ENCODE measurements around the gene ZNF678.
A peak's percentile ranks its signal among the peaks of the same experiment; 100 is the strongest.

ZNF678 gene

GRCh38 chr1:227559926-227560325, 3.4 kb upstream of the ZNF678 start:
- Histone ChIP-seq H3K9me3 (ENCODE audit: control insufficient read depth, low read length) (peaks cover 11% of the 10 kb centered on the region), H2BK12ac (ENCODE audit: low read length in 2 of 2) (no peak overlapping the region), H3K79me1 (replicated peaks; ENCODE audit: low read length, poor library complexity, severe bottlenecking) (peaks cover 3% of the 10 kb centered on the region), H3K14ac (ENCODE audit: low read length in 2 of 2) (no peak overlapping the region), H3K27me3 (ENCODE audit: control insufficient read depth in 1 of 2, insufficient read depth in 1 of 2, low read length in 2 of 2) (peaks cover 0 to 36% of the 10 kb centered on the region in 2 experiments), H3K36me3 (ENCODE audit: control insufficient read depth in 1 of 2, insufficient read depth in 2 of 2, low read depth in 1 of 2, low read length in 2 of 2) (no peaks in the 10 kb centered on the region), H4K91ac (ENCODE audit: low read length) (no peak overlapping the region), H3K9ac (ENCODE audit: low read length) (no peak overlapping the region), H3K23ac (ENCODE audit: low read length in 2 of 2) (no peak overlapping the region), H3K27ac (ENCODE audit: low read length, poor library complexity, severe bottlenecking) (no peak overlapping the region), H3K4ac (ENCODE audit: low read depth in 1 of 2, low read length in 2 of 2) (no peak overlapping the region), H3K4me3 (ENCODE audit: insufficient read depth in 1 of 2, low read depth in 1 of 2, low read length in 2 of 2) (no peak overlapping the region), H3K4me1 (ENCODE audit: control insufficient read depth, insufficient read depth, low read depth, low read length) (peaks cover 3% of the 10 kb centered on the region), H2BK5ac (ENCODE audit: low read depth, low read length, poor library complexity, severe bottlenecking) (no peak overlapping the region), H3K4me2 (ENCODE audit: low read length, poor library complexity, severe bottlenecking) (no peak overlapping the region), H3K18ac (ENCODE audit: low read depth in 1 of 2, low read length in 2 of 2) (no peak overlapping the region), H2BK15ac (ENCODE audit: low read depth, poor library complexity, severe bottlenecking) (no peak overlapping the region), H4K8ac (ENCODE audit: low read length) (no peak overlapping the region), H2AFZ (ENCODE audit: low read depth, low read length) (no peak overlapping the region), H2AK5ac (ENCODE audit: low read length, severe bottlenecking) (no peak overlapping the region), H2BK120ac (ENCODE audit: low read depth, low read length) (no peak overlapping the region)
- 92% methylated on average over 10 of the region's 12 CpGs for WGBS
- no peak for DNase-seq

GRCh38 chr1:227560393-227561173, 2.8 kb upstream of the ZNF678 start:
- Histone ChIP-seq H4K91ac (ENCODE audit: low read length) (no peak overlapping the region), H3K9ac (ENCODE audit: low read length) (no peak overlapping the region), H2BK12ac (ENCODE audit: low read length in 2 of 2) (no peak overlapping the region), H3K27me3 (ENCODE audit: control insufficient read depth in 1 of 2, insufficient read depth in 1 of 2, low read length in 2 of 2) (peaks cover 0 to 36% of the 10 kb centered on the region in 2 experiments), H2AFZ (ENCODE audit: low read depth, low read length) (no peak overlapping the region), H3K18ac (ENCODE audit: low read depth in 1 of 2, low read length in 2 of 2) (no peak overlapping the region), H3K79me1 (replicated peaks; ENCODE audit: low read length, poor library complexity, severe bottlenecking) (peaks cover 5% of the 10 kb centered on the region), H2BK5ac (ENCODE audit: low read depth, low read length, poor library complexity, severe bottlenecking) (no peak overlapping the region), H3K14ac (ENCODE audit: low read length in 2 of 2) (no peak overlapping the region), H3K4me2 (ENCODE audit: low read length, poor library complexity, severe bottlenecking) (no peak overlapping the region), H3K4me1 (ENCODE audit: control insufficient read depth, insufficient read depth, low read depth, low read length) (peaks cover 3% of the 10 kb centered on the region), H4K8ac (ENCODE audit: low read length) (no peak overlapping the region), H3K23ac (ENCODE audit: low read length in 2 of 2) (no peak overlapping the region), H3K27ac (ENCODE audit: low read length, poor library complexity, severe bottlenecking) (no peak overlapping the region), H3K9me3 (ENCODE audit: control insufficient read depth, low read length) (peaks cover 11% of the 10 kb centered on the region), H2BK120ac (ENCODE audit: low read depth, low read length) (no peak overlapping the region), H3K4ac (ENCODE audit: low read depth in 1 of 2, low read length in 2 of 2) (no peak overlapping the region), H2BK15ac (ENCODE audit: low read depth, poor library complexity, severe bottlenecking) (no peak overlapping the region), H3K4me3 (ENCODE audit: insufficient read depth in 1 of 2, low read depth in 1 of 2, low read length in 2 of 2) (no peak overlapping the region), H3K36me3 (ENCODE audit: control insufficient read depth in 1 of 2, insufficient read depth in 2 of 2, low read depth in 1 of 2, low read length in 2 of 2) (no peaks in the 10 kb centered on the region), H2AK5ac (ENCODE audit: low read length, severe bottlenecking) (no peak overlapping the region)
- no peak for DNase-seq
- WGBS: 97% methylated on average over 57 of the region's 57 CpGs

GRCh38 chr1:227561241-227561907, 2.0 kb upstream of the ZNF678 start:
- Histone ChIP-seq H3K9ac (ENCODE audit: low read length) (no peak overlapping the region), H3K4me1 (ENCODE audit: control insufficient read depth, insufficient read depth, low read depth, low read length) (peaks cover 3% of the 10 kb centered on the region), H3K79me1 (replicated peaks; ENCODE audit: low read length, poor library complexity, severe bottlenecking) (peaks cover 12% of the 10 kb centered on the region), H2BK5ac (ENCODE audit: low read depth, low read length, poor library complexity, severe bottlenecking) (no peak overlapping the region), H2AK5ac (ENCODE audit: low read length, severe bottlenecking) (no peak overlapping the region), H3K23ac (ENCODE audit: low read length in 2 of 2) (no peak overlapping the region), H3K4me2 (ENCODE audit: low read length, poor library complexity, severe bottlenecking) (no peak overlapping the region), H4K8ac (ENCODE audit: low read length) (no peak overlapping the region), H4K91ac (ENCODE audit: low read length) (no peak overlapping the region), H3K4me3 (ENCODE audit: insufficient read depth in 1 of 2, low read depth in 1 of 2, low read length in 2 of 2) (no peak overlapping the region), H3K4ac (ENCODE audit: low read depth in 1 of 2, low read length in 2 of 2) (no peak overlapping the region), H3K27me3 (ENCODE audit: control insufficient read depth in 1 of 2, insufficient read depth in 1 of 2, low read length in 2 of 2) (peaks cover 0 to 36% of the 10 kb centered on the region in 2 experiments), H3K14ac (ENCODE audit: low read length in 2 of 2) (no peak overlapping the region), H2BK15ac (ENCODE audit: low read depth, poor library complexity, severe bottlenecking) (no peak overlapping the region), H3K18ac (ENCODE audit: low read depth in 1 of 2, low read length in 2 of 2) (no peak overlapping the region), H2BK120ac (ENCODE audit: low read depth, low read length) (no peak overlapping the region), H3K9me3 (ENCODE audit: control insufficient read depth, low read length) (peaks cover 11% of the 10 kb centered on the region), H2BK12ac (ENCODE audit: low read length in 2 of 2) (no peak overlapping the region), H3K36me3 (ENCODE audit: control insufficient read depth in 1 of 2, insufficient read depth in 2 of 2, low read depth in 1 of 2, low read length in 2 of 2) (peaks cover 0 to 2% of the 10 kb centered on the region in 2 experiments), H2AFZ (ENCODE audit: low read depth, low read length) (no peak overlapping the region), H3K27ac (ENCODE audit: low read length, poor library complexity, severe bottlenecking) (no peak overlapping the region)
- no peak for DNase-seq
- WGBS: 95% methylated on average over 43 of the region's 43 CpGs

- Histone ChIP-seq H3K4me2 (ENCODE audit: low read length, poor library complexity, severe bottlenecking) (no peak overlapping the region), H3K4ac (ENCODE audit: low read depth in 1 of 2, low read length in 2 of 2) (no peak overlapping the region), H2AFZ (ENCODE audit: low read depth, low read length) (no peak overlapping the region), H2AK5ac (ENCODE audit: low read length, severe bottlenecking) (no peak overlapping the region), H3K14ac (ENCODE audit: low read length in 2 of 2) (no peak overlapping the region), H2BK5ac (ENCODE audit: low read depth, low read length, poor library complexity, severe bottlenecking) (no peak overlapping the region), H2BK12ac (ENCODE audit: low read length in 2 of 2) (no peak overlapping the region), H3K4me3 (ENCODE audit: insufficient read depth in 1 of 2, low read depth in 1 of 2, low read length in 2 of 2) (no peak overlapping the region), H2BK15ac (ENCODE audit: low read depth, poor library complexity, severe bottlenecking) (no peak overlapping the region), H3K4me1 (ENCODE audit: control insufficient read depth, insufficient read depth, low read depth, low read length) (peaks cover 3% of the 10 kb centered on the region), H3K9me3 (ENCODE audit: control insufficient read depth, low read length) (peaks cover 9% of the 10 kb centered on the region), H3K9ac (ENCODE audit: low read length) (no peak overlapping the region), H3K27me3 (ENCODE audit: control insufficient read depth in 1 of 2, insufficient read depth in 1 of 2, low read length in 2 of 2) (peaks cover 0 to 36% of the 10 kb centered on the region in 2 experiments), H3K23ac (ENCODE audit: low read length in 2 of 2) (no peak overlapping the region), H4K8ac (ENCODE audit: low read length) (peak overlapping the region; percentile 7), H2BK120ac (ENCODE audit: low read depth, low read length) (no peak overlapping the region), H3K79me1 (replicated peaks; ENCODE audit: low read length, poor library complexity, severe bottlenecking) (peaks cover 13% of the 10 kb centered on the region), H3K27ac (ENCODE audit: low read length, poor library complexity, severe bottlenecking) (no peak overlapping the region), H4K91ac (ENCODE audit: low read length) (no peak overlapping the region), H3K18ac (ENCODE audit: low read depth in 1 of 2, low read length in 2 of 2) (no peak overlapping the region), H3K36me3 (ENCODE audit: control insufficient read depth in 1 of 2, insufficient read depth in 2 of 2, low read depth in 1 of 2, low read length in 2 of 2) (peaks cover 0 to 3% of the 10 kb centered on the region in 2 experiments)
- whole genome bisulfite sequencing: 90% methylated on average over 5 of the region's 6 CpGs
- no peak for DNase-seq
Measured at GRCh38 chr1:227562037-227562436, 1.3 kb upstream of the ZNF678 start.

Measured in mesenchymal stem cell (in vitro differentiated cells and primary cell).